HG02840 (cell line): ENCODE measurements around the gene FOXK1.
A peak's percentile ranks its signal among the peaks of the same experiment; 100 is the strongest.
"Not testable (repeated sequence)": the region's sequence is repeated elsewhere in the genome, so short reads cannot be mapped to it uniquely, and the experiment has no call there.

Experiments used
- ATAC-seq: cut with Tn5 transposase; IDR thresholded peaks from one replicate; pipeline ENCODE4 v1.9.1; 2021; ENCODE audit warnings: mild to moderate bottlenecking, moderate library complexity, moderate number of reproducible peaks; ENCODE audit not compliant: unreplicated experiment, low FRiP score

FOXK1 gene

DNA sequence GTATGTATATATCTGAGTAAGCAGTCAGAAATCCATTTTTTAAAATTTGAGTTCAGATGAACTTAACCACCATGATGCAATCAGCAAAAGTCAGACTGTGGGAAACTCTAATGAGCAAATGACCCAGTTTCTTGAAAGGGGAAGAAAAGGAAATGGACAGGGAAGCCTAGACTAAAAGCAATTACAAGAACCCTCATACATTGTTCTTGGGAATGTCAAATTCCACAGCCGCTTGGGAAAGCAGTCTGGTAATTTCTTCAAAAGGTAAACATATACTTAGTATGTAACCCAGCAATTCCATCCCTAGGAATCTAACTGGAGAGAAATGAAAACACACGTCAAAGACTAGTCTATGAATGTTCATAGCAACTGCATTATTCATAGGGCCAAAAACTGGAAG is 16.4 kb upstream of the FOXK1 start:
- ATAC-seq = no peak

- no peak for ATAC-seq
Observed at GRCh38 chr7:4667776-4668509, 14.2 kb upstream of the FOXK1 start.

- no peak for ATAC-seq
Observed at GRCh38 chr7:4668510-4668847, 13.6 kb upstream of the FOXK1 start.

DNA sequence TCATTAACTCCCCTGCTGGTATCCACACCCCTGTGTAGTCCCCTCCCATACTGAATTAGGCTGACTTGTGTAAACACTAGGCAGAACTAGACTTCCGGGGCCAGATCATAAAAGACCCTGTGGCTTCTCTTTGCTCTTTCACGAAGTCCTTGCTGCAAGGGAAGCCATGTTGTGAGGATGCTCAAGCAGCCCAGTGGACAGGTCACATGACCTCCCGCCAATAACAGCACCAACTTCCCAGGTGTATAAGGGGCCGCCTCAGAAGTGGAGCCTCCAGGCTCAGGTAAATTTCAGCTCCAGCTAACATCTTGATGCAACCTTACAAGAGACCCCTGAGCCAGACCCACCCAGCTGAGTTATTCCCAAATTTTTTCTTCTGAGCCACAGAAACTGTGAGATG is 11.3 kb upstream of the FOXK1 start:
- ATAC-seq = no peak

DNA sequence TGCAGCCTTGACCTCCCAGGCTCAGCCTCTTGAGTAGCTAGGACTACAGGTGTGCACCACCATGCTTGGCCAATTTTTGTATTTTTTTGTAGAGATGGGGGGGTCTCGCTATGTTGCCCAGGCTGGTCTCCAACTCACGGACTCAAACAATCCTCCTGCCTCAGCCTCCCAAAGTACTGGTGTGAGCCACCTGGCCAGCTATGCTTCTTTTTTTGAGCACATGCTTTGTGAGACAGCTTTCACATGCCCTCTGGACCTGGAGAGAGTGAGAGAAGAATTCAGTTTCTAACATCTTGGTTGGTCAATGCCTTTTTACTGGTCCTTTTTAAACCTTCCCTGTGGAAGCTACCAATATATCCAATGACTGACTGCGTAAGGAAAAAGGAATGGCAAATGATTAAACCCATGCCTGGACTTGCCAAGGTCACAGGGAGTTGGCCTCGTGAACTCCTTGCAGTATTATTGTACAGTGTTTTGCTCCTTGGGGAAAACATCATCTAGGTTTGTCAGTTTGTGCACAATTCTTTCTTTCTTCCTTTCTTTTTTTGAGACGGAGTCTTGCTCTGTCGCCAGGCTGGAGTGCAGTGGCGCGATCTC is 6.2 kb upstream of the FOXK1 start:
- no peak for ATAC-seq

DNA sequence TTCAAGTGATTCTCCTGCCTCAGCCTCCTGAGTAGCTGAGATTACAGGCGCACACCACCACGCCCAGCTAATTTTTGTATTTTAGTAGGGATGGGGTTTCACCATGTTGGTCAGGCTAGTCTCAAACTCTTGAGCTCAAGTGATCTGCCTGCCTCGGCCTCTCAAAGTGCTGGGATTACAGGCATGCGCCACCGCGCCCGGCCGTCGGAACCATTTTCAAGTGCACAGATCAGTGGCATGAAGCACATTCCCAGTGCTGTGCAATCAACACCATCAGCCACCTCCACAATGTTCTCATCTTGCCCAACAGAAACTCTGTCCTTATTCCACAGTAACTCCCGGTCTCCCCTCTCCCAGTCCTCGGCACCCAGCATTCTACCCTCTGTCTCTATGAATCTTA is 4.6 kb upstream of the FOXK1 start:
- ATAC-seq = not testable (repeated sequence)

DNA sequence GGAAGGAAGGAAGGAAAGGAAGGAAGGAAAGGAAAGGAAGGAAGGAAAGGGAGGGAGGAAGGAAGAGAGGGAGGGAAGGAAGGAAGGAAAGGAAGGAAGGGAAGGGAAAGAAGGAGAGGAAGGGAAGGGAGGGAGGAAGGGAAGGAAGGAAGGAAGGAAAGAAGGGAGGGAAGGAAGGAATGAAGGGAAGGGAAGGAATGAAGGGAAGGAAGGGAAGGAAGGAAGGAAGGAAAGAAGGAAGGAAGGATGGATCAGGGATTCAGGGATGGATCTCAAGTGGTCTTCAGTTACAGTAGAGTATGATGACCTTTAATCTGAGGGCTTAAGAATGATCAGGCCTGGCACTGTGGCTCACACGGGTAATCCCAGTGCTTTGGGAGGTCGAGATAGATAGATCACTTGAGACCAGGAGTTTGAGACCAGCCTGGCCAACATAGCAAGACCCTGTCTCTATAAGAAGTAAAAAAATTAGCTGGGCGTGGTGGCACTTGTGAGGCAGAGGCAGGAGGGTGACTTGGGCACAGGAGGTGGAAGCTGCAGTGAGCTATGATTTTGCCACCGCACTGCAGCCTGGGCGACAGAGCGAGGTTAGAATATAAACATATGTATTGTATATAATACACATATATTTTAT is 760 bp upstream of the FOXK1 start:
- no peak for ATAC-seq

DNA sequence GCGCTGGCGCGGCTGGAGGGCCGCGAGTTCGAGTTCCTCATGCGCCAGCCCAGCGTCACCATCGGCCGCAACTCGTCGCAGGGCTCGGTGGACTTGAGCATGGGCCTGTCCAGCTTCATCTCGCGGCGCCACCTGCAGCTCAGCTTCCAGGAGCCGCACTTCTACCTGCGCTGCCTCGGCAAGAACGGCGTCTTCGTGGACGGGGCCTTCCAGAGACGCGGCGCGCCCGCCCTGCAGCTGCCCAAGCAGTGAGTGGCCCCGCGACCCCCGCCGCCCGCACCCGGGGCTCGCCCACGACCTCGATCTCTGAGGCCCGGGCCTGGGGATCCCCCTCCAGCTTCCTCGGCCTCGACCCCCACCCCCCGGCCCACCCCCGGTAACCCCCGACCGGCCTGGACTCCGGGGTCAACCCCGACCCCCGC is 537 bp downstream of the FOXK1 start:
- ATAC-seq = peak; percentile 34

GRCh38 chr7:4683043-4683883 is 1.2 kb downstream of the FOXK1 start:
- no peak for ATAC-seq

GRCh38 chr7:4683884-4684565 is 1.9 kb downstream of the FOXK1 start:
- no peak for ATAC-seq

DNA sequence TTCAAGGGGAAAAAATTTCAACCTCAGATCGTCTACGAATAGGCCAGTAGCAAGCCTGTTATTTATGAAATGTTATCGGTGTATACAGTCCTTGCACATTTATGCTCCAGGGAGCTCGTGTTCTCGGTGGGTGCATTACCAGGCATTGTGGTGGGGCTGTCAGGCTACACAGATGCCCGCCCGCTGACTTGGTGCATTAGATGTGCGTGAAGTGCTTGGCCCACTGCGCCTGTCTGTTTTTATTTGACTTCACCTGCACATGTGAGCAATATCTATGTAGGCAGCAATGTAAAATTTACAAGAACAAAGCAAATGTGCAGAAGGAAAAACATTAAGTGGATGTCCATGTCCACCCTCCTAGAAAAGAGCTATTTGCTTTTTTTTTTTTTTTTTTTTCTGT is 2.8 kb downstream of the FOXK1 start:
- no peak for ATAC-seq

DNA sequence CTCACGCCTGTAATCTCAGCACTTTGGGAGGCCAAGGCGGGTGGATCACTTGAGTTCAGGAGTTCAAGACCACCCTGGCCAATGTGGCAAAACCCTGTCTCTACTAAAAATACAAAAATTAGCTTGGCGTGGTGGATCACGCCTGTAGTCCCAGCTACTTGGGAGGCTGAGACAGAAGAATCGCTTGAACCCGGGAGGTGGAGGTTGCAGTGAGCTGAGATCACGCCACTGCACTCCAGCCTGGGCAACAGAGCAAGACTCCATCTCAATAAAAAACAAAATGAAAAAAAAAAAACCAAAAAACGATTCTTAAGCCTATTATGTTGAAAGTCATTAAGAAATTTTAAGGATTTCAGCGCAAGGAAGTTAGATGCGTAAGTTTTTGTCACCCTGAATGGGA is 3.6 kb downstream of the FOXK1 start:
- ATAC-seq = not testable (repeated sequence)

- ATAC-seq = no peak
Observed at GRCh38 chr7:4687956-4688355, 5.9 kb downstream of the FOXK1 start.

DNA sequence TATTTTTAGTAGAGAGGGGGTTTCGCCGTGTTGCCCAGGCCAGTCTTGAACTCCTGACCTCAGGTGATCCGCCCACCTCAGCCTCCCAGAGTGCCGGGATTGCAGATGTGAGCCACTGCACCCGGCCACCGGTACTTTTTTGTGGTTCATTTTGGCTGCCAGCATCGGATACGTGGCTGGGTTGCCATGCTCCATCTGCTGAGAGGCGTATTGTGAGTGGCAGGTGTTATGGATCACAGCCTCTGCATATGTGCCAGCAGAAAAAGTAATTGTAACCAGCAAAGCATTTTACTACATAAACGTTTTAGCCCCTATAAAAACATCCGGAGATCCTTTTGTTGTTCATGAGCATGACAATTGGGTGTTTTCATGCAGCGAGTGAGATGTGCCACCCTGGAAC is 7.1 kb downstream of the FOXK1 start:
- ATAC-seq = no peak

DNA sequence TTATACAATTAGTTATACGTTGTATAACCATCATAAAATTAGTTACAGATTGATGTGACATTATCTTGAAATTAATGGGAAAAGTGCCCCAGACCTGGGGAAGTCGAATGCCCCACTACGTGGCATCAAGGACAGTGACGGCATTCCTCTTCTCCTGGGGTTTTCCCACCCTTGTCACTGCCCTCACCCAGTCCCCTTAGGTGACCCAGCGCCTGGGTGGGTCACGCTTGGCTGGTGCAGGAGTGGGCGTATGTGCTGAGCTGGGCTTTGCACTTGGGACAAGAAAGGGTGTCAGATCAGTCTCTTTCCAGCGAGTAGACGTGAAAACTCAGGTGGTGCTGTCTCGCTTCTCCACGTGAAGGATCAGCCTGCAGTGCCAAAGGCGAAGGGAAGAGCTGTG is 7.6 kb downstream of the FOXK1 start:
- no peak for ATAC-seq

DNA sequence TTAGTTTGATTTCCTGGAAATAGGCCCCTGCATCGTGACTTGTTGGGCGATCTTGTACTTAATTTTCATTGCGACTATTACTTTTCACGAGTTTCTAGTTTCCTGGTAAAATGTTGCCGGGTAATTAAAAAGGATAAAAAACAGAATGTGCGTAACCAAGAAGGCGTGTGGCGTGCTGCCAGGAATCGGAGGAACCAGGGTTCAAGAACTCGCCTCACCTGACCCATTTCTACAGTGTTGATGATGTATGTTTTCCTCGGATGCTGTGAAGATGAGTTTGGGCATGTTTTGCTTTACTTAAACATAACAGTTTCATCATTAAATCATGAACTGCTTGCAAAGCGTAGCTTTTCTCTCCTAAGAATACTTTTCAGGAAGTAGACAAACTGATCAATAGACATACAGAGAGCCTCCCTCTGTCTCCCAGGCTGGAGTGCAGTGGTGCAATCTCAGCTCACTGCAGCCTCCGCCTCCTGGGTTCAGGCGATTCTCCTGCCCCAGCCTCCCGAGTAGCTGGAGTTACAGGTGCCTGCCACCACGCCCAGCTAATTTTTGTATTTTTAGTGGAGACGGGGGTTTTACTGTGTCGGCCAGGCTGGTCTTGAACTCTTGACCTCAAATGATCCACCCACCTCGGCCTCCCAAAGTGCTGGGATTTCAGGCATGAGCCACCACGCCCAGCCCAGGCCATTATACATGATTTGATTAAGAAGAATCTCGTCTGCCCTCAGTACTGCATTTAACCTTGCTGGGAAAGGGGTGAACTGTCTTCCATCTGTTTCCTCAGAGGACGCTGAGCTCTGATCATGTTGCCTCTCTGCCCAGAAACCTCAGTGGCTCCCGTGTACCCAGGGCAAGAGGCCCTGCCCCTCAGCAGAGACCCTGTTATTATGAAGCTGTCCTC is 9.1 kb downstream of the FOXK1 start:
- ATAC-seq = no peak

DNA sequence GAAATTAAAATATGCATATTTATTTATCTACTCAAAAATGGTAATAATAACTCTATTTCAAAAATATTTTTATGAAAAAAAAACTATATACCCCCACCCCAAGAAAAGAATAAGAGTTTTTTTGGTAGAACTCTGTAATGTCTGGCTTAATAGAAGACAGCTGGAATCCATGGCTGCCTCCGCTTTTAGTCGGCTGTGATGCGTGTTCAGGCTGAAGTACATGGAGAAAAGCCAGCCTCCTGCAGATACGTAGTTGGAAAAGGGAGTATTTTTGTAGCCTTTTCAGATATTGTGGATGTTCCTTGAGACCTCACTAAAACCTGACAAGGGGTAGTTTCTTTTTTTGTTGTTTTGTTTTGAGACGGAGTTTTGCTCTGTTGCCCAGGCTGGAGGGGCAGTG is 10.0 kb downstream of the FOXK1 start:
- ATAC-seq = no peak

DNA sequence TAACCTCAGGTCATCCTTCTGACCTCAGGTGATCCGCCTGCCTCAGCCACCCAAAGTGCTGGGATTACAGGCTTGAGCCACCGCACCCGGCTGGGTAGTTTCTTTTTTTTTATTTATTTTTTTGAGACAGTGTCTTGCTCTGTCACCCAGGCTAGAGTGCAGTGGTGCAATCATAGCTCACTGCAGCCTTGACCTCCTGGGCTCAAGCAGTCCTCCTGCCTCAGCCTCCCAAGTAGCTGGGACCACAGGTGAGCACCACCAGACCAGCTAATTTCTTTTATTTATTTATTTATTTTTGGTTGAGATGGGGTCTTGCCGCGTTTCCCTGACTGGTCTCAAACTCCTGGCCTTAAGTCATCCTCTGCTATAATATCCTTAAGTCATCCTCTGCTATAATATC is 10.5 kb downstream of the FOXK1 start:
- not testable (repeated sequence) for ATAC-seq

DNA sequence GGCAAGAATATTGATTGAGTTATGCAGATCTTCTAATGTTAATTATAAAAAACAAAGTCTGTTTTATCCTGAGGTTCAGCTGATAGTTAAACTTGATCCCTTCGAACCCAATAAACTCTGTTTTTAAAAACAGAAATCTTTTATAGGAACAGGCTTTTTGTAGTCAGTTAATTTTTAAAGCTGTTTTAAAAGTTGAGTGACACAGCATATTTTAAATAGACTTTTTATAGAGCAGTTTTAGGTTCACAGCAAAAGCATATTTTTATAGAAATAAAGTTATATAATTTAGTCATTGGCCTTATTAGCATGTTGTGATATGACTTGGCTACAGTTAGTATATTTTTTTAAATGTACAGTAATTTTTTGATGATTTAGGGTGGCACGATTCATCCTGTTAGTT is 11.1 kb downstream of the FOXK1 start:
- no peak for ATAC-seq

- ATAC-seq = no peak
Observed at GRCh38 chr7:4693749-4694148, 11.7 kb downstream of the FOXK1 start.
